GM18517 (cell line): ENCODE data around the gene ADAMTS13.
A peak's percentile ranks its signal among the peaks of the same experiment; 100 is the strongest.
"Not testable (repeated sequence)": the region's sequence is repeated elsewhere in the genome, so short reads cannot be mapped to it uniquely, and the experiment has no call there.

Source experiments
- ATAC-seq: cut with Tn5 transposase; IDR thresholded peaks from one replicate; pipeline ENCODE4 v1.9.1; 2021; ENCODE audit warnings: mild to moderate bottlenecking, moderate library complexity; ENCODE audit not compliant: unreplicated experiment

ADAMTS13 gene

DNA sequence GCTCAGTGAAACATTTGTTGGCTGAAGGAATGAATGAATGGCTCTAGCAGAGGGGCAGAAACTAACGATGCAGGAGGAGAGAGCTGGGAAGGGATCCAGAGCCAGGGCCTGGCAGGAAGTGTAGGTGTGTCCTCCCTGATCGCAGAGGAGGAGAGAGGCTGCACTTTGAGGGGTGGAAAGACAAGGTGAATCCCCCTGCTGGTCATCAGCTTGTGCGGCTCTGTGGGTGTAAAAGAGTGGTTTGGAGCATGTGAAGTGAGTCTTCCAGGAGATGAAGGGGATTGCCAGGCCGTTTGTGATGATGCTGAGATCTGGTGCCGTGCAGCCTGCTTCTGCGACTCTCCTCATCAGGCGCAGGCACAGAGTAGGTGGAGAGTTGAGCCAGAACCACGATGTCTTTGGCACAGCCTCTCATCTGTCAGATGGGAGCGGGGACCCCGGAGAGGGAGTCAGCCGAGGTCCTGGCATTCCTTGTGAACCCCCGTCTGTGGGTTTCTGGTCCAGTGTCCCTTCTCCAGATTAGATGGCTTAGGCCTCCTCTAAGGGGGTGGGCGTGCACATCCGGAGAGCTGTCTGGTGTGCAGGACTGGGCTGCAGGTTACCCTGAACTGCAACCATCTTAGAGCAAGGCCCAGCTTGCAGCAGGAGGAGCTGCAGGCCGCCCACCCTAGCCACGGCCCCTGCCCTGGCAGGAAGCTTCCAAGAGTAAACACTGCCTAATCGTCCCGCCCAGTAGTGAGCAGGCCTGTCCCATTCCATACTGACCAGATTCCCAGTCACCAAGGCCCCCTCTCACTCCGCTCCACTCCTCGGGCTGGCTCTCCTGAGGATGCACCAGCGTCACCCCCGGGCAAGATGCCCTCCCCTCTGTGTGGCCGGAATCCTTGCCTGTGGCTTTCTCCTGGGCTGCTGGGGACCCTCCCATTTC, at the start of gene ADAMTS13:
Gene ADAMTS13, plus strand, starts transcription at position 753 of the 928 bp plus-strand sequence. Its CDS starts 77 bp downstream, at position 830.
- ATAC-seq, result no peak

DNA sequence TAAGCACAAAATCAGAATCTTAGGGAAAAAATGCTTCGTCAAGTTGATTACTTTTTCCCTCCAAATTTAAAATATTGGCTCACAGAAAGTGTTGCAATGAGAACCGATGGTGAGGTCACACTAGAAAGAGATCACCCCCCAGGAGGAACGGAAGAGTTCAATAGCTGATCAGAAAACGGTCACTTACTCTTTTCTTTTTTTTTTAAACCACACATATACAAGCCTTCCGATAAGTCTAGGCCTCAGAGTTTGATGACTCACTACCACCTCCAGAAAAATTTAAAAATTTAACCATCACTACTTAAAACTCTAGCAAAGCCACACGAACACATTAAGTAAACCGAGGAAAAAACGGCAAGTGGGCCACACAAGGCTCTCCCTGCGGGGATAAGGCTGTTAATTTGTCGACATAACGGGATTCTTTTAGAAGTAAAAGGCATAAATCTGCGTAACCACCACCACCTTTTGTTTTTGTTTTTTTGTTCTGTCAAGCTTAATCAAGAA, 47.5 kb upstream of the ADAMTS13 start:
- ATAC-seq, result no peak

DNA sequence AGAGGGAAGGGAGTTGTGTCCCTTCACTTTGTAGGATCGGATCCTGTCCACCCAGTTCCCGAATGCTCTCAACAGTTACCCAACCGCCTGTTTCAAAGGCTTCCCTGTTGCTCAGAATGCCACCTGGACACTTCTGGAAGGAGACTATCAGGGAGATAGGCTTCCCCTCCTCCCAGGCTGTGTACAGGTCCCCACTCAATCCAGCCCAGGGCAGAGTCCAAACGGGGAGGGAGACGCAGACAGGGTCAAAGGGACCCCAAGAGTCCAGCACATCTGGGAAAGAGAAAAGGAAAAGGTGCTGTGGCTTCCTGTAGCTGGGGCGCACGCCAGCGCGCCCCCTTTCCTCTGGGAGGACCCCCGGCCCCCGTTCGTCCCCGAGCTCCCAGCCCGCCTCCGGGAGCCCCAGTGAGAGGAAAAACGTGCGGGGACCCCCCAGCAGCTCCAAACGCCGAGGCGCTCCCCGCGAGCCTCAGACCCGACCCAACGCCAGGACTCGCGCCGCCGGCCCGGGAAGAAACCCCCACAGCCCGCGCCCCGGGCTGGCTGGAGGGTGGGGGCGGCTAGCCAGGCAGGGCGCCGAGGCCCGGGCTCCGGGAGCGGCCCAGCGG, 46.9 kb upstream of the ADAMTS13 start:
- ATAC-seq, result no peak

DNA sequence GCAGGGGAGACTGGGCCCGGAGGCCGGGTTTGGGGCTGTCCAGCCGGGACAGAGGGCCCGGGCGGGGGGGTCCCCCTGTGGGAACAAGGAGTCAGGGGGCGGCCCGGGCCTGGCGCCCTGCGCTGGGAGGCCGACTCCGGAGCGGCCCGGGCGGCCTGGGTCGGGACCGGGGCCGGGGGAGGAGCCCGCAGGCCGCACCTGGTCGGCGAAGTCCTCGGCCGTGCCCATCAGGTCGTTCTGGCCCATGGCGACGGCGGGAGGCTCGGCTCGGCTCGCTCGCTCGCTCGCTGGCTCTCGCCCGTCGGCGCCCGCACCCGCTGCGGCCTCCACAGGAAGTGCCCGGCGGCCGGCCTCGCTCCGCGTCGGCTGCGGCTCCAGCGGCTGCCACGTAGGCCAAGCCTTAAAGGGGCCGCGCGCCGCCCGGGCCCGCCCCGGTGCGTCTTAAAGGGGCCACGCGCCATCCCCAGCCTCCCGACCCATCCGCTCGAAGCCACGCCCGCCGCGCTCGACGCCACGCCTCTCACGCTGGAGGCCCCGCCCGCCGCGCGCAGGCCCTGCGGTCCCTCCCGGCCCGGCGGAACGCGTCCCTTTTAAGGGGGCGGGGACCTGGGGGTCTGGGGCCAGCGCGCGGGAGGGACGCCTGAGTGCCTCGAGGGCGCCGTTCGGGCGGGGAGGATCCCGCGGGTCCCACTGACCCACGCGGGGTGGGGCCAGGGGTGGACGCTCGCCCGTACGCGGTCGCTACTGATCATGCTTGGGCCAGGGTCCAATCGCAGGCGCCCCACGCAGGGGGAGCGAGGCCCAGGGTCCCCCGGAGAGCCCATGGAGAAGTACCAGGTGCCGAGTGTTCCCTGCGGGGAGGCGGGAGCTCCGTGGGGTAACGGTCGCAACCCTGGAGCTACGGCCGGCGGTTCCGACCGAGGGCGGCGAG, 46.2 kb upstream of the ADAMTS13 start, which contains the start of the genes STKLD1 and SURF4:
Gene STKLD1, plus strand, starts transcription at position 643 of the 931 bp plus-strand sequence. Its CDS starts 108 bp downstream, at position 751.
Gene SURF4, minus strand, starts transcription at position 337 of the 931 bp plus-strand sequence. Its CDS starts 91 bp downstream, at position 246.
- peak; percentile 78 for ATAC-seq

DNA sequence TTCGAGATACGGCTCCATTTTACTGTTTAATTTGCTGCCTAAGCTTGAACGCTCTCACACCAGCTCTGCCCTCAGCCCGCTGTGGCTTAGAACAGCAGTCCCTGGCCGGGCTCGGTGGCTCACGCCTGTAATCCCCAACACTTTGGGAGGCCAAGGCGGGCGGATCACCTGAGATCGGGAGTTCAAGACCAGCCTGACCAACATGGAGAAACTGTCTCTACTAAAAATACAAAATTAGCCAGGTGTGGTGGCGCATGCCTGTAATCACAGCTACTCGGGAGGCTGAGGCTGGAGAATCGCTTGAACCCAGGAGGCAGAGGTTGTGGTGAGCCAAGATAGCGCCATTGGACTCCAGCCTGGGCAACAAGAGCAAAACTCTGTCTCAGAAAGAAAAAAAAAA, 44.9 kb upstream of the ADAMTS13 start:
- ATAC-seq, result not testable (repeated sequence)

DNA sequence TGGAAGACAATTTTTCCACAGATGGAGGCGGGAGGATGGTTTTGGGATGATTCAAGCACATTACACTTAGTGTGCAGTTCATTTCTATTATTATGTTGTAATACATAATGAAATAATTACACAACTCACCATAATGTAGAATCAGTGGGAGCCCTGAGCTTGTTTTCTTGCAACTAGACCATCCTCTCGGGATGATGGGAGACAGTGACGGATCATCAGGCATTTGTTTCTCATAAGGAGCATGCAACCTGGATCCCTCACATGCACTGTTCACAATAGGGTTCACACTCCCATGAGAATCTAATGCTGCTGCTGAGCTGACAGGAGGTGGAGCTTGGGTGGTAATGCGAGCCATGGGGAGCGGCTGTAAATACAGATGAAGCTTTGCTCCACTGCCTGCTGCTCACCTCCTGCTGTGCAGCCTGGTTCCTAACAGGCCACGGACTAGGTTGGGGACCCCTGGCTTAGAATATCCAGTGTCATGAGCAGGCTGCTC, 44.4 kb upstream of the ADAMTS13 start:
- ATAC-seq, result no peak

DNA sequence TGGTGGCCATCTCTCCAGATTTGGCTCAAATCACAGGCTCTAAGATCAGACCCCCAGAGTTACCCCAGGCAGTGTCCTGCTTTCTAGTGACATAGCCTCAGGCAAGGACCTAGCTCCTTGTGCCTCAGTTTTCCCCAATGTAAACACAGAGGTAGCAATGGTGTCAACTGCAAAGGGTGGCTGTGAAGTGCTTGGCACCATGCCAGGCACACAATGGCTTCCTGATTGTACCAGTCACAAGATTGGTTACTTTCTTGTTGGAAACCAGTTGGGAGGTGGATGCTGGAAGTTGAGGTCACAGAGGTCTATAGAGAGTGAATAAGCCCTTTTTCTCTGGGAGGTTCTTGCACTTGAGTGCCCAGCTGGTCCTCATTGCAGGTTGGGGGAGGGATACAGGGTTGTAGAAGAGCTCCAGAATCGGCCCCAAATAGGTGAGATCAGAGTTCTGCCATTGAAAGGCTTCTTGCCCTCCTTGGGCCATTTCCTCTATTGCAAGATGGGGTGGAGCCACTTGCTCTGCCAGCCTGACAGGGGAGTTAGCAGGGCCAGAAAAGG, 43.7 kb upstream of the ADAMTS13 start:
- ATAC-seq, result no peak

DNA sequence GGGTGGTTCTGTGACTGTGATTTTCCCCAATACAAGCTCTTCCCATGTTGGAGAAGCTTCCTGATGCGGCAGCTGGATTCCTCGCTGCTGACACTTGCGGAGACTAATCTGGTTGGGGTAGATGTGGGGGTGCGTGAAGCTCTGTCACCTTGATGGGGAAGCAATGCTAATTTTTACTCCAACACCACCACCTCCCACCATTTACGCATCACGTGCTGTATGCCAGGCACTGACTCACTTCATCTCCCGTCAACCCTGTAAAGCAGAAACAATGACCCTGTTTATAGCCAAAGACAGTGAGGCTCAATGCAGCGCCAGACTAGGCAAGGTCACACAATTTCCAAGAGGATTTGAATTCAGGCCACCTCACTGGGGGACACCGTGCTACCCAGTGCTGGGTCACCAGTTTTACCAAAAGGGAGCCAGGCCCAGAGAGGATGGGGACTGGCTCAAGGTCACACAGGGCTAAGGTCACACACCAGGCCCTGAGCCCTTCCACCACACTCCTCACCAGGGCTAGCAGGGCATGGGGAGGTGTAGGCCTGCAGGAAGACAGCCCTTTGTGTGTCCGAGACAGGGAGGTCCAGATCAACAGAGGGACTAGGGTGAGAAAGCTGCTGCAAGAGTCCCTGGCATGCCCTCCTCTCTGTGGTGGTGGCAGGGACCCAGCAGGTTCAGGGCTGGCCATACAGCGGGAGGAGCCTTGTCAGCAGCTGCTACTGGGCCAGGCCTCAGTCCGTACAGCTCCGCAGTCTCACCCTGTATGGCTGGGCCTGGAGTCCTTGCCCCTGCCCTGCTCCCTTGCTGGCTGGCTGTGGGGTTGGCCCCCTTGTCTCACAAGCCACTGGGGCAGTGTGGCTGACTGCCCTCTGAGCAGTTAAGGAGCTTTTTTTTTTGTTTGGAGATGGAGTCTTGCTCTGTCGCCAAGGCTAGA, 42.7 kb upstream of the ADAMTS13 start:
- ATAC-seq, result no peak

DNA sequence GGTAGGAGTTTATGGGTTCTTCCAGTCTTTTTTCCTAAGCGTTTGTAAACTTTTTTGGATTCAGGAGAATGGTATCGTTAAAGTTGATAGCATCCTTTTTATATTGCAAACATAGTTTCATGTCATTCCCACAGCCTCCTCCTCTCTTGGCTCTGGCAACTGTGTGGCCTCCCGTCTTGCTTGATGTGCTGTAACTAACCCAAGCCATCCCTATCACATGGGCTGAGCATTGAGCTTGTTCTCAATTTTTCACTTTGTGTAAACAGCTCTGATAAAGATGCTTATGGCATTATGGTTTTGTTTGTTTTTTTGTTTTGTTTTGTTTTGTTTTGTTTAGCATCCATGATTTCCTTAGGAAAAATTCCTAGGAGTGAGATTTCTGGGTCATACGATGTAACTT, 41.4 kb upstream of the ADAMTS13 start:
- no peak for ATAC-seq

DNA sequence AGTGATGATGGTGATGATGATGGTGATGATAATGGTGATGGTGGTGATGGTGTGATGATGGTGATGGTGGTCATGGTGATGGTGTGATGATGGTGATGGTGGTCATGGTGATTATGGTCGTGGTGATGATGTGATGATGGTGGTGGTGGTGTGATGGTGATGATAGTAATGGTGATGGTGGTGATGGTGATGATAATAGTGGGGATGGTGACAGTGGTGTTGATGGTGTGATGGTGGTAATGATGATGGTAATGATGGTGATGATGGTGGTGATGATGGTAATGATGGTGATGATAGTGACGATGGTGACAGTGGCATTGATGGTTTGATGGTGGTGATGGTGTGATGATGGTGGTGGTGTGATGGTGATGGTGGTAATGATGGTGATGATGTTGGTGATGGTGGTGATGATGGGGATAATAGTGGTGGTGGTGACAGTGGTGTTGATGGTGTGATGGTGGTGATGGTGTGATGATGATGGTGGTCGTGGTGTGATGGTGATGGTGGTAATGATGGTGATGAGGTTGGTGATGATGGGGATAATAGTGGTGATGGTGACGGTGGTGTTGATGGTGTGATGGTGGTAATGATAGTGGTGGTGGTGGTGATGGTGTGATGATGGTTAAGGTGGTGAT, 39.5 kb upstream of the ADAMTS13 start:
- ATAC-seq, result no peak

DNA sequence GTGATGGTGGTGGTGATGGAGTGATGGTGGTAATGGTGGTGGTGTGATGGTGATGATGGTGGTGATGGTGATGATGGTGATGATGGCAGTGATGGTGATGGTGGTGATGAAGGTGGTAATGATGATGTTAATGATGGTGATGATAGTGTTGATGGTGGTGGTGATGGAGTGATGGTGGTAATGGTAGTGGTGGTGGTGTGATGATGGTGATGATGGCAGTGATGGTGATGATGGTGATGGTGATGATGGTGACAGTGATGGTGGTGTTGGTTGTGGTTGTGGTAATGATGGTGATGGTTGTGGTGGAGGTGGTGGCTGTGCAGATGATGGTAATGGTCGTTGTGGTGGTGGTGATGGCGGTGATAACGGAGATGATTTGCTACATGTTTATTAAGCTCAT, 38.7 kb upstream of the ADAMTS13 start:
- no peak for ATAC-seq

DNA sequence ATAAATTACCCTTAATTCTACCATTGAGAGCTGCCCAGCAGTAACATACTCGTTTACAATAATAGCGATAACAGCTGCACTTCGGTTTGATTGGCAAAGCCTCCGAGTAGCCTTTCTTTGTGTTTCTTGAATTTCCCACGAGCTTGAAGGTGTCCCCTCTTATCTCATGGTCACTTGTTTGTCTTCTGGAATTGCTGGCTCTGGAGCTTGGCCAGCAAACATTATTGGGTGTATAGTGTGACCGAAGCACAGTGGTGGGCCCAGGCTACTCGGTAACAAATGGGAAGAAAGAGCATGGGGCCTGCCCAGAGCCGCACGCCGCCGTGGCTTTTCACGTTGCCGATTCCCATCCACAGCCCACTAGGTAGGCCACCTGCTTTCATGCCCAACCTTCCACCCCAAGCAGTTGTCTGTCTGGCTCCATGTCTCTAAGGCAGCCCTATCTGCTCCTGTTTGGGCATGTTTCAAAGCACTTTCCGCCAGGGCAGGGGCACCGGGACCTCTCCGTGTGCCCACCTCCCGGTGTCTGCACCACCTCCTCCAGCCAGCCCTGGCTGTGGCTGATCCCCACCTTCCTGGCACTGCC, 37.3 kb upstream of the ADAMTS13 start:
- no peak for ATAC-seq

DNA sequence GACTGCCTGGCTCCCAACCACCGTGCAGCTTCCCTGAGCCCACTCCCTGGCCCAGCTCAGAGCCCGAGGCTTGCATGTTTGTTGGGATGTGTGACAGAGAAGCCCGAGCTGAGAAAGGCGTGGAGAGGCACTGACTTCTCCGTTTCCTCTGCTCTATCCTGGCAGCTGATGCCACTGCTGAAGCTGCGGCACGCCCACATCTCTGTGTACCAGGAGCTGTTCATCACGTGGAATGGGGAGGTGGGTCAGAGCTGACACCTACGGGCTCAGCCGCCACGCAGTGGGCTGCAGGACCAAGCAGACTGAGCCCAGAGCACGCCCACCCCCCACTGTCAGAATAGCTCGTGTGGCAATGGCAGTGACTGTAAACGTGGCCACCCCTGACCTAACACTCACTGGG, 36.7 kb upstream of the ADAMTS13 start:
- ATAC-seq, result no peak

DNA sequence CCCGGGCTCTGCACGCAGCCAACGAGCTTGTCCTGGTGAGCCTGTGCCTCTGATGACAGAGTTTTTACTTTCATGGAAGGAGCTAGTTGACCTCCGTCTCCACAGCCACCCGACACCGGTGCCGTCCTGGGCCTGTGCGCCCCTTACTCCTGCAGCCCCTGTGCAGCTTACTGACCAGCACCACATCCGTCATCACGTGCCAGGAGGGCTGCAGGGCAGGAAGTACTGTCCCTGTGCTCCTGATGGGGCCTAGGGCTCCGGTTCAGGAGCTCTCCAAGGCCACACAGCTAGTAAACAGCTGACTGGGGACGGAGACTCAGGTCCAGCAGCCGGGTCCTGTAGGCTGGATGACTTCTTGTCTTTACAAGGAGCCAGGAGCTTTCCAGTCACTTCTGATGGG, 35.8 kb upstream of the ADAMTS13 start:
- no peak for ATAC-seq

DNA sequence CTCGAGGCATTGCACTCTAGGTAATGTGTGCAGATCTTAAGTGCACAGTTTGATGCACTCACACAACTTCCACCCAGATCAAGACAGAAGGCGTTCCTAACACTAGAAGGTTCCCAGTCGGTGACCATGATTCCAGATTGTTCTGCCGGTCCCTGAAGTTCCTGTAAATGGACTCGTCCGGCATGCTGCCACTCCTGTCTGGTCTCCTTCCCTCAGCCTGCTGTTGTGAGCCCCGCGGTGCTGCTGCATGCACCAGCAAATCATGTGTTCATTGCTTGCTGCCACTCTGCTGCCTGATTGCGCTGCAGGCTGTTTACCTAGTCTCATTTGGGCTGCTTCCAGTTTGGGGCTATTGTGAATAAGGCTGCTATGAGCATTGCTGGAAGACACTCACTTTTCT, 34.5 kb upstream of the ADAMTS13 start:
- no peak for ATAC-seq

DNA sequence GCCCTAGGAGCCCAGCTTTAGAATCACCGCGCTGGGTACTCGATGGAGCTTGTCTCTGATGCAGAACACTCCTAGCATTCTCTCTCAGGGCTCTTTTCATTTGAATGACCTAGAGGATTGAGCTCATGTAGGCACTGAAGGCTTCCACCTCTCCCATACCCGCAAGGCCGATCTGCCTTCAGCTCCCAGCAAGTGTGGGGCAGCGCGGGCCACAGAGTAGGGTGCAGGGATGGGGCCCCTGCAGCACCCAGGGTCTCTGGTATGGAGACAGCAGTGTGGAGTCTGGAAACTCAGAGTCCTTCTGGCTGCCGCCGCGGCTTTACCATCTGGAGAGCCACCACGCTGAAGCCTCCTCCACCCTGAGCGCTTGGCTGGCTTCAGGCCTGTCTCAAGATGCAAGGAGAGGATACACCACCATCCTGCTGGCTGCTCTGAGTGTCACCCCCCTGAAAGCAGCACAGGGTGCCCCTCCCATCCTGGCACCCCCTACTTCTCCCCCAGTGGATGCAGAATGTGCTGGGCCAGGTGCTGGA, 33.1 kb upstream of the ADAMTS13 start:
- ATAC-seq, result no peak

DNA sequence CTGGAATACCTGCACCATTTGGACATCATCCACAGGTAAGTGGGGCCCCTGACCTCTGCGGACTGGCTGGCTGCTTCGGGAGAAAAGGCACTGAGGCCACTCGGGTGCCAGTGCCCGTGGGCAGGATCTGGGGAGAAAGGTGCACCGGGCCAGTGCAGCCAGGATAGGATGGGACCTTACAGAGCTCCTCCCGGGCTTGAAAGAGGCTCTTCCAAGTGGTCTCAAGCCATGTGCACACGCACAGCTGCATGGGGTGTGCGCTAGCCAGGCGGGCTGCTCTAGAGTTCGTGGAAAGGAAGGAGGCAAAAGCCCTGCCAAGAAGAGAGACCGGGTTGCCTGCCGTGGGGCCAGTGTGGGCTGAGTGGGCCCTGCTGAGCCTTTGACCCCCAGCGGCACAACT, 32.6 kb upstream of the ADAMTS13 start:
- ATAC-seq, result no peak

DNA sequence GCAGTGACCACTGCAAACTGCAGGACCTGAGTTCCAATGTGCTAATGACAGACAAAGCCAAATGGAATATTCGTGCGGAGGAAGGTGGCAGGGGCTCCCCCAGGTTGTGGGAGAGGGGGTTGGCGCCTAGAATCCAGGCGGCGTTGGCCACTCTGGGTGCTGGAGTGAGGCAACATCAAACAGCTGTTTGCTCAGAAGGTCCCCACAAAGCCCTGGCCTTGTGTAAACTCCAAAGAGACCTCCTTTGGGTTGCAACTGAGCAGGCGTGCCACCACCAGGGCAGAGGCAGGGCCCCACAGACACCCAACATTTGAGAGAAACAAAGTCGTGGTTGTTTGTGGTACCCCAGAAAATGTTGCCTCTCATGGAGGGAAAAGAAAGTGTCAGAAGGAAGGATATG, 31.5 kb upstream of the ADAMTS13 start:
- no peak for ATAC-seq
